RWPE2 (cell line): ENCODE measurements around the gene TMEM273.
A peak's percentile ranks its signal among the peaks of the same experiment; 100 is the strongest.

Source experiments
- ATAC-seq: fragments of 200-7000 bp; cut with Tn5 transposase; 3 replicates; pipeline ENCODE4 v1.9.1; 2021; ENCODE audit warnings: low read depth
- DNase-seq: peaks from one replicate; pipeline ENCODE4 v3.0.0-alpha.2; 2020; ENCODE audit warnings: low spot score
- H3K27ac ChIP-seq: fragments of 450-650 bp; 2 replicates; pipeline ENCODE4 v1.5.1; 2017; ENCODE audit warnings: mild to moderate bottlenecking; ENCODE audit not compliant: poor library complexity, severe bottlenecking
- H3K27me3 ChIP-seq: fragments of 250-450 bp; sonication (Bioruptor Pico); 2 replicates; pipeline ENCODE4 v1.5.1; 2021; ENCODE audit warnings: mild to moderate bottlenecking, moderate library complexity; ENCODE audit not compliant: insufficient read depth, poor library complexity, severe bottlenecking
- H3K36me3 ChIP-seq: fragments of 250-450 bp; sonication (Bioruptor Pico); 2 replicates; pipeline ENCODE4 v1.5.1; 2020; ENCODE audit warnings: low read depth, mild to moderate bottlenecking, moderate library complexity
- H3K4me1 ChIP-seq: fragments of 250-450 bp; sonication (Bioruptor Pico); 2 replicates; pipeline ENCODE4 v1.5.1; 2021; ENCODE audit warnings: mild to moderate bottlenecking, moderate library complexity; ENCODE audit not compliant: insufficient read depth, poor library complexity, severe bottlenecking
- H3K4me3 ChIP-seq: fragments of 250-450 bp; sonication (Bioruptor Pico); 2 replicates; pipeline ENCODE4 v1.5.1; 2021; ENCODE audit warnings: mild to moderate bottlenecking, moderate library complexity; ENCODE audit not compliant: severe bottlenecking
- H3K9me3 ChIP-seq: fragments of 250-450 bp; sonication (Bioruptor Pico); 2 replicates; pipeline ENCODE4 v1.5.1; 2021; ENCODE audit warnings: mild to moderate bottlenecking, moderate library complexity; ENCODE audit not compliant: severe bottlenecking
- CTCF ChIP-seq: fragments of 450-650 bp; IDR thresholded peaks from one replicate; pipeline ENCODE4 v1.5.1; 2017; ENCODE audit warnings: mild to moderate bottlenecking, moderate library complexity; ENCODE audit not compliant: poor library complexity, severe bottlenecking

Gene TMEM273

GRCh38 chr10:49141541-49142332, 46.5 kb downstream of the TMEM273 start:
- H3K27me3 ChIP-seq: no peaks in the 10 kb centered on the region
- ATAC-seq: no peak
- H3K36me3 ChIP-seq: no peaks in the 10 kb centered on the region
- no peak overlapping the region for H3K27ac ChIP-seq
- no peaks in the 10 kb centered on the region for H3K9me3 ChIP-seq
- no peaks in the 10 kb centered on the region for H3K4me1 ChIP-seq
- no peak for DNase-seq
- H3K4me3 ChIP-seq: no peak overlapping the region
- TF ChIP-seq CTCF: no peak

DNA sequence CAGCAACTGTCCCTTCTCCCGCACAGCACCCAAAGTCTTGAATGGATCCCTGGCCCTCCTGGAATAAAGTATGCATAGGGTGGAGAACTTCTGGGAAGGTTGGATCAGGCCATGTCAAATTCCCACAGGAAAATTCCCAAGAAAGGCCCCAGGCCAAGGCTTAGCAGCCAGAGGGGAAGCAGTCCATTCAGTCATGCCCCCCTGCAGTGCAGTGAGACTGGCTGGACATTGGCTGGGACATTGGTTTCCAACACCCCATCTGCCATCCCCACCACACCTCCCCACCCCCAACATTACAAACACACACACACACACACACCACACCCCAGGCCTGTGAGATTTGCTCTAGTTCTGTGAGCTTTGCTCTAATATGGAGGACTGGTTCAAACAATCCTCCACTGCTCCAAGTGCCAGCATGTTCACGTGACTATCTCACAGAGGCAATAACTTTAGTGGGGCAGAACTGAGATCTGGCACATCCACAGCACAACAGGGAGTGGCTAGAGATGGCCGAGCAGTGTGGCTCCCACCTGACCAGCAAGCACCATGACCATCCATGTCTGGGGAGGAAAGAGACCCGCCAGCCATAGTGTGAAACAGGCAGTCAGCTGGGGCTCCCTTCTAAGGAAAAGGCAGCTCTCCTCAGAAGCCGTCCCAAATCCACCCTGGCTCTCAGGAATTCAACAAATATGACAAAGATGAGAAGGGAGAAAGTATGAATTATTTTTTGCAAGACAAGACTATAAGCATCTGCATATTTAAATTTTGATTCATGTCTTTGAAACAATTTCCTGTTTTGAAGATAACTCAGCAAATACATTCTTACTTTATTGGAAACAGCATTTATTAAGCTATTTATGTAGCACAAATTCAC, 47.6 kb downstream of the TMEM273 start:
- DNase-seq (no peak), ATAC-seq (no peak)

DNA sequence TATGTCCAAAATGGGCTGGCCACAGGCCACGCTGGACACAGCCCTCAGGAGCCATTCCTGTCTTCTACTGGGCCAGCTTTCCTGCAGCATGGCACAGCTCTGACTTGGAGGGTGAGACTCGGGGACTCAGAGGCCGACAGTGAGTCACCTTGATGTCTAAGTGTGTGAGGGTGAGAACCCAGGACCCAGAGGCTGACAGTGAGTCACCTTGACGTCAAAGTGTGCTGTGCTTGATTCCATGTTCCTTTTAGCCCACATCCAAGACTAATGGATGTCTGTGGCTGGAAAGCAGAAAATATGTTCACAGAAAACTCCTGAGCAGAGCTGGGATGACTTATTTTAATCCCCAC, 48.4 kb downstream of the TMEM273 start:
- Histone ChIP-seq H3K27me3 (no peaks in the 10 kb centered on the region), H3K4me3 (no peak overlapping the region), H3K9me3 (no peaks in the 10 kb centered on the region), H3K4me1 (no peaks in the 10 kb centered on the region), H3K36me3 (no peaks in the 10 kb centered on the region), H3K27ac (no peak overlapping the region)
- TF ChIP-seq CTCF: no peak
- DNase-seq (no peak), ATAC-seq (peak; percentile 96)

More for the DNA sequence above, 47.6 kb downstream of the TMEM273 start:
- Histone ChIP-seq H3K36me3 (no peaks in the 10 kb centered on the region), H3K9me3 (no peaks in the 10 kb centered on the region), H3K27me3 (no peaks in the 10 kb centered on the region), H3K27ac (no peak overlapping the region), H3K4me3 (no peak overlapping the region), H3K4me1 (no peaks in the 10 kb centered on the region)
- TF ChIP-seq CTCF: no peak

- H3K27me3 ChIP-seq: no peaks in the 10 kb centered on the region
- ATAC-seq (no peak; the same call in 2 of the 3 replicates), DNase-seq (no peak)
- no peaks in the 10 kb centered on the region for H3K36me3 ChIP-seq
- H3K27ac ChIP-seq: no peak overlapping the region
- no peak for TF ChIP-seq CTCF
- no peaks in the 10 kb centered on the region for H3K9me3 ChIP-seq
- H3K4me1 ChIP-seq: no peaks in the 10 kb centered on the region
- H3K4me3 ChIP-seq: no peak overlapping the region
Observed at GRCh38 chr10:49139028-49139845, 49.0 kb downstream of the TMEM273 start.
